ENCODE data around the gene HNRNPDL.

HNRNPDL gene

DNA sequence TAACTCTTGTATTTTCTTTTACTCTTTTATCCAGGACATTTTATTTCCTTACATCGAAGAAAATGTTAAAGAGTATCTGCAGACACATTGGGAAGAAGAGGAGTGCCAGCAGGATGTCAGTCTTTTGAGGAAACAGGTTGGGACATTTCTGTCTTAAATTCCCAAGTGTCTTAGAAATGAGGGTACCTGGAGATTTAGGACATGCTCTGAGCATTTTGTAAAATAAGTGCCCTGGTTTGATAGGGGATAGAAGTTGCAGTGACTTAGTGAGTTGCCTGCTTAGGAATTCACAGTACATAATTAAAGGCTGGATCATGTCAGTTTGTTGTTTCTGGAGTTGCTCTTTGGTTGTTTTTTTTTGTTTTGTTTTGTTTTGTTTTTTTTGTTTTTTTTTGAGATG lies 17.6 kb upstream of the HNRNPDL start:
- H3K4me3 ChIP-seq (ENCODE audit: low read length) = no peak overlapping the region
- no peak for TF ChIP-seq ZNF274 (IDR thresholded peaks at IDR 0.05; ENCODE audit: low read depth, low read length)

DNA sequence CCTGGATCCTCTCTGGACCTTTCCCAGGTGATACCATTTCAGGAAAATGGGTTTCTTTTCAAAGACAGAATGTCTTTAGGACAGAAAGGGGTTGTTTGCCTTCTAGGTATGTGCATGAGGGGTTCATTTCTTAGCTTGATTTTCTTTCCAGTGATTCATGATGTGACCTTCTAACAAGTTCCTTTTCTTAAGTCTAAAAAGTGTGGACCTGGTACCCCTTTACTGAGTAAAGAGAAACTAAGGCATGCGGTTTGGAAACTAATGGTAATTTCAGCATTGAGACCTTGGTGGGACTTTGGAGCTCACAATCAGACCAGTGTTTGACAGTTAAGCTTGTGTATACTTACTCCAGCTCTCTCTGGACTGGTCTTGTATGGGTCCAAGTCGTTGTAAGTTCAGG lies 8.8 kb upstream of the HNRNPDL start:
- no peak for TF ChIP-seq ZNF274 (IDR thresholded peaks at IDR 0.05; ENCODE audit: low read depth, low read length)
- no peak overlapping the region for H3K4me3 ChIP-seq (ENCODE audit: low read length)

- no peak for TF ChIP-seq ZNF274 (IDR thresholded peaks at IDR 0.05; ENCODE audit: low read depth, low read length)
Observed at GRCh38 chr4:82437285-82438005, 7.2 kb upstream of the HNRNPDL start.

GRCh38 chr4:82436780-82437179 lies 6.5 kb upstream of the HNRNPDL start:
- H3K4me3 ChIP-seq (ENCODE audit: low read length) = no peak overlapping the region
- no peak for TF ChIP-seq ZNF274 (IDR thresholded peaks at IDR 0.05; ENCODE audit: low read depth, low read length)

More at GRCh38 chr4:82437285-82438005, 7.2 kb upstream of the HNRNPDL start:
- no peak overlapping the region for H3K4me3 ChIP-seq (ENCODE audit: low read length)

DNA sequence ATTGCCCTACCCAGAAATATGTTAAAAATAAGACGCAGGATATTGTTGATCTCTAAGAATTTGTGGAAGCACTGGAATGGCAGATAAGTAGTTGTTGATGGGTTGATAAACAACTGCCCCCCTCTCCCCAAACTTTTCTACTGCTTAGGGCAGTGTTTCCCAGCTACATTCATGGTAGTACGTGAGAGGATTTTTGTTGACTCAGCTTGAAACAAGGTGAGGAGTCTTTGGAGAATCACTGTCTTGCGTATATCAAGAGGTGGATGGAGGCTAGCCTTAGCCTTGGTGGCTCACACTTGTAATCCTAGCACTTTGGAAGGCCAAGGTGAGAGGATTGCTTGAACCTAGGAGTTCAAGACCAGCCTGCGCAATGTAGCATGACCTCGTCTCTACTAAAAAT lies 5.9 kb upstream of the HNRNPDL start:
- H3K4me3 ChIP-seq (ENCODE audit: low read length) = no peak overlapping the region
- TF ChIP-seq ZNF274 (IDR thresholded peaks at IDR 0.05; ENCODE audit: low read depth, low read length) = no peak

GRCh38 chr4:82434949-82435348 lies 4.7 kb upstream of the HNRNPDL start:
- H3K4me3 ChIP-seq (ENCODE audit: low read length) = no peak overlapping the region
- TF ChIP-seq ZNF274 (IDR thresholded peaks at IDR 0.05; ENCODE audit: low read depth, low read length) = no peak

- no peak overlapping the region for H3K4me3 ChIP-seq (ENCODE audit: low read length)
- no peak for TF ChIP-seq ZNF274 (IDR thresholded peaks at IDR 0.05; ENCODE audit: low read depth, low read length)
Observed at GRCh38 chr4:82433791-82434190, 3.5 kb upstream of the HNRNPDL start.

DNA sequence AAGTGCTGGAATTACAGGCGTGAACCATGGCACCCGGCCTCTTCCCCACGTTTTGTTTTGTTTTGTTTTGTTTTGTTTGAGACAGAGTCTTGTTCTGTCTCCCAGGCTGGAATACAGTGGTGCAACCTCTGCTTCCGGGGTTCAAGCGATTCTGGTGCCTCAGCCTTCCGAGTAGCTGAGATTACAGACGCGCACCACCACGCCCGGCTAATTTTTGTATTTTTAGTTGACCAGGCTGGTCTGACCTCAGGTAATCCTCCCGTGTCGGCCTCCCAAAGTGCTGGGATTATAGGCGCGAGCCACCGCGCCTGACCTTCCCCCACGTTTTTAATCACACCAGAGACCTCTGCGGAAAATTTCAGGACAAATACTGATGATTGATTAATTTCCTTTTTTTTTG lies 2.3 kb upstream of the HNRNPDL start:
- H3K4me3 ChIP-seq (ENCODE audit: low read length) = no peak overlapping the region
- no peak for TF ChIP-seq ZNF274 (IDR thresholded peaks at IDR 0.05; ENCODE audit: low read depth, low read length)

DNA sequence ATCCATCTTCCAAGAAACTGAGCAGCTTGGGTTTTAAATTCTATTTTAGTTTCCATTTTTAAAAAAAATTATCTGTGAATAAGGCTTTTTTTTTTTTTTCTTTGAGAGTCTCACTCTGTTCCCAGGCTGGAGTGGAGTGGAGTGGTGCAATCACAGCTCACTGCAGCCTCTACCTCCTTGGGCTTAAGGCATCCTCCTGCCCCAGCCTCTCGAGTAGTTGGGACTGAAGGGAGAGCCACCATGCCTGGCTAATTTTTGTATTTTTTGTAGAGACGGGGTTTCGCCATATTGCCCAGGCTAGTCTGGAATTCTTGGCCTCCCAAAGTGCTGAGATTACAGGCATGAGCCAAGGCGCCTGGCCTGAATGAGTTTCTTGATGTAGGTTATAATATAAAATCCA lies 1.6 kb upstream of the HNRNPDL start:
- peak overlapping the region; percentile 99 for H3K4me3 ChIP-seq (ENCODE audit: low read length)
- no peak for TF ChIP-seq ZNF274 (IDR thresholded peaks at IDR 0.05; ENCODE audit: low read depth, low read length)

GRCh38 chr4:82430964-82431745 lies 893 bp upstream of the HNRNPDL start:
- H3K4me3 ChIP-seq (ENCODE audit: low read length) = peak overlapping the region; percentile 99
- TF ChIP-seq ZNF274 (IDR thresholded peaks at IDR 0.05; ENCODE audit: low read depth, low read length) = no peak

DNA sequence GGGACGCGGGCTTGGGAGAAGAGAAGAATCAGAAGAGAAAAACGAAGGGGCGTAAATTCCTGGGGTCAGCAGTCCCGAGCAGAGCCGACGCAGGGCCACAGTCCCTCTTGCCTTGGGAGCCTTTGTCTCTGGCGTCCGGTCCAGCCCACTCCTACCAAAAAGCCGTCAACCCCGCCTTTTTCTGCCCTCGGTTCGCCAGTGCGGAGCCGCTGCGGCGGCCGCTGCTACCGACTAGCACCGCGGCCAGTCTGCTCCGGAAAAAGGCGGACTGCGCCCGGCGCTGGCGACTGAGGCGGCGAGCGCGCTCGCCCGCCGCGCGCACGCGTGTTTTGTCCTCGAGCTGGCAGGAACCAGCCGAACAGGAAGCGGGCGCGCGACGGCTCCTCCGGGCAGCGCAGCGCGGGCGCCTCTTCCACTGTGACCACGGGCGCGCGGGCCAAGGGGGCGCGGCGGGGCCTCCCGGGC lies 502 bp downstream of the HNRNPDL start:
- peak overlapping the region; percentile 99 for H3K4me3 ChIP-seq (ENCODE audit: low read length)
- TF ChIP-seq ZNF274 (IDR thresholded peaks at IDR 0.05; ENCODE audit: low read depth, low read length) = no peak

DNA sequence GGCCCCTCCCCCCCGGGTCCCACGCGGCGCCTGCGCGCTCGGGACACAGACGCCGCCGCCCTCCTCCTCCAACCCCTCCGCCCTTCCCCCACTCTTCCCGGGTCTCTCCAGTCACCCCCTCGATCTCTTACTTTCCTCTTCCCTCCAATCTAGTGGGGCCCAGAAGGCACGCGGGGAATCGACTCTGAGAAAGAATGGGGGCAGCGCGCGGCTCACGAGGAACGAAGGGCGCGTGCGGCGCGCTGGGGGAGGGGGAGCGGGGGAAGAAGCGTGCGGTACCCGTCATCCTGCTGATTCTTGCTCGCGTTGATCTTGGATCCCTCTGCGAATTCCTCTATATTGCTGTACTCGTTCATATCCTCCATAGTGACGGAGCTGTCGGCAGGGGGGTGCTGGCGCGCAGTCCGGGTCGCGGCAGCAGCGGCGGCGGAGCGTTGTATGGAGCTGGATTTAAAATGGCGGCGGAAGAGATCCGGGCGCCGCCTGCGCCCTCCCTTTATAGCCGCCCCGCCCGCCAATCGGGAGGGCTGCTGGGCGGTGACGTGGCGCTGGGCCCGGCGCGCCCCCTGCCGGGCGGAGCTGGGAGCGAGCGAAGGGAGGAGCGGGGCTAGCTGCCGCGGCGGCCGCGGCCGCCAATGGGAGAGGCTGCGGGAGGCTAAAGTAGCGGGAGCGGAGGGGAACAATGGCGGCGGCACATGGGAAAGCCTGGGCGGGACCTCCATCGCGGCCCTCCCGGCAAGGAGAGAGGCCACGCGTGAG lies 1.1 kb downstream of the HNRNPDL start:
- no peak for TF ChIP-seq ZNF274 (IDR thresholded peaks at IDR 0.05; ENCODE audit: low read depth, low read length)
- peak overlapping the region; percentile 99 for H3K4me3 ChIP-seq (ENCODE audit: low read length)

- H3K4me3 ChIP-seq (ENCODE audit: low read length) = peak overlapping the region; percentile 99
- no peak for TF ChIP-seq ZNF274 (IDR thresholded peaks at IDR 0.05; ENCODE audit: low read depth, low read length)
Observed at GRCh38 chr4:82428526-82428968, 1.7 kb downstream of the HNRNPDL start.

DNA sequence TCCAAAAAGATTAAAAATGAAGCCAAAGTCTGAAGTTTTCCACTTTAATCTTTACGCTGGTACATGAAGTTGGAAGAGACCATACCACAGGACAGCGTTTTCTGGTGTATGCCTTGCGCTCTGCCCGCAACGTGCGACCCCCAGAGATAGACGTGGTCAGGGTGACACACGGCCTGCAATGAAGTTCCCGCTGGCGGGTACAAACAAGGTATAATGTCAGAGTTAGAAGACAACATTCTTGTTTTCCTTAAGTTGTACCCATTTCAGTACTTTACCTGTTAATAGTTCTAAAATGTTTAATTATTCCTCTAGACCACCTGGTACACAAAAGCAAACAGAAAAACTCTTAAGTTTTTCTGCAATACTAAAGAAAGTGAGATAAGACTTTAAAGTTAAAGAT lies 4.8 kb downstream of the HNRNPDL start:
- H3K4me3 ChIP-seq (ENCODE audit: low read length) = no peak overlapping the region
- TF ChIP-seq ZNF274 (IDR thresholded peaks at IDR 0.05; ENCODE audit: low read depth, low read length) = no peak

Measured in GM08714 (cell line).